ENCODE data around the gene PRAF2. TPM values are rescaled to one million over a fixed set of nuclear protein-coding genes. Genes with fewer than 3 reads are reported as not detected.
A peak's percentile ranks its signal among the peaks of the same experiment; 100 is the strongest.

Gene PRAF2
- total RNA-seq, 1 experiment from 2014 or later: 0.07 TPM

- TF ChIP-seq EZH2 (IDR thresholded peaks at IDR 0.05; ENCODE audit: low read length, unreplicated experiment) (no peak), CTCF (conservative IDR thresholded peaks at IDR 0.05; ENCODE audit: low read depth, low read length) (peak; percentile 44)
- H3K9ac ChIP-seq (ENCODE audit: low read length): peak overlapping the region; percentile 77
- no peaks in the 10 kb centered on the region for H3K27me3 ChIP-seq (ENCODE audit: low read length)
- no TSS peak for BruUV-seq (replicated peaks)
- peak overlapping the region; percentile 36; the same call in 1 of the 2 replicates for H3K27ac ChIP-seq (ENCODE audit: low read length)
- DNase-seq (no peak), ATAC-seq (peak; percentile 5)
- H2AFZ ChIP-seq (ENCODE audit: low read length): peak overlapping the region; percentile 78
- peaks cover 3% of the 10 kb centered on the region; the same call in 1 of the 2 replicates for H3K4me1 ChIP-seq (ENCODE audit: insufficient read depth, low read length)
- H3K4me2 ChIP-seq (ENCODE audit: low read length): peak overlapping the region; percentile 98
- H3K9me2 ChIP-seq (replicated peaks; ENCODE audit: low read length): no peaks in the 10 kb centered on the region
- H3K79me2 ChIP-seq (ENCODE audit: low read length): peaks cover 18% of the 10 kb centered on the region
- CTCF ChIA-PET: no interaction called here
- peak overlapping the region; percentile 95 for H3K4me3 ChIP-seq (ENCODE audit: low read length)
- no peaks in the 10 kb centered on the region; the same call in 1 of the 2 replicates for H3K36me3 ChIP-seq (ENCODE audit: low read depth, low read length)
- H4K20me1 ChIP-seq (ENCODE audit: low read length): no peaks in the 10 kb centered on the region
- intact Hi-C loops (cut with micrococcal nuclease): loop anchor here (2.0 kb wide), 1 partner anchor 63 kb away; no protein-coding TSS in a partner anchor
- no peaks in the 10 kb centered on the region for H3K9me3 ChIP-seq (ENCODE audit: low read length)
- POLR2A ChIA-PET (ENCODE audit: unreplicated experiment): no interaction called here
- H3F3A ChIP-seq (ENCODE audit: low read length, unreplicated experiment): no peaks in the 10 kb centered on the region
Observed at GRCh38 chrX:49101629-49101984, 27.8 kb upstream of the PRAF2 start.

GRCh38 chrX:49100704-49101628 is 27.2 kb upstream of the PRAF2 start:
- intact Hi-C loops (cut with micrococcal nuclease): loop anchor here (2.0 kb wide), 1 partner anchor 64 kb away; no protein-coding TSS in a partner anchor
- H3K9ac ChIP-seq (ENCODE audit: low read length): peak overlapping the region; percentile 90
- H3K4me3 ChIP-seq (ENCODE audit: low read length): peak overlapping the region; percentile 95
- DNase-seq (peak; percentile 94), ATAC-seq (peak; percentile 88)
- peak overlapping the region; percentile 93 for H2AFZ ChIP-seq (ENCODE audit: low read length)
- H3F3A ChIP-seq (ENCODE audit: low read length, unreplicated experiment): no peaks in the 10 kb centered on the region
- H3K9me2 ChIP-seq (replicated peaks; ENCODE audit: low read length): no peaks in the 10 kb centered on the region
- no peaks in the 10 kb centered on the region for H3K9me3 ChIP-seq (ENCODE audit: low read length)
- H3K4me1 ChIP-seq (ENCODE audit: insufficient read depth, low read length): peaks cover 3% of the 10 kb centered on the region; the same call in 1 of the 2 replicates
- peaks cover 18% of the 10 kb centered on the region for H3K79me2 ChIP-seq (ENCODE audit: low read length)
- BruUV-seq (replicated peaks): TSS peak; percentile 91
- POLR2A ChIA-PET (ENCODE audit: unreplicated experiment): interaction anchor here (0.6 kb wide), 1 partner anchor 385 kb away, joined by 5 read pairs; no protein-coding TSS in a partner anchor
- H3K4me2 ChIP-seq (ENCODE audit: low read length): peak overlapping the region; percentile 98
- CTCF ChIA-PET: no interaction called here
- H3K36me3 ChIP-seq (ENCODE audit: low read depth, low read length): no peaks in the 10 kb centered on the region
- peak overlapping the region; percentile 70 for H3K27ac ChIP-seq (ENCODE audit: low read length)
- TF ChIP-seq EZH2phosphoT487 (IDR thresholded peaks at IDR 0.05; ENCODE audit: borderline replicate concordance, low read length) (no peak), EZH2 (IDR thresholded peaks at IDR 0.05; ENCODE audit: low read length, unreplicated experiment) (no peak), CTCF (conservative IDR thresholded peaks at IDR 0.05; ENCODE audit: low read depth, low read length) (no peak)
- H4K20me1 ChIP-seq (ENCODE audit: low read length): no peaks in the 10 kb centered on the region
- no peaks in the 10 kb centered on the region for H3K27me3 ChIP-seq (ENCODE audit: low read length)

- H3K27me3 ChIP-seq (ENCODE audit: low read length): no peaks in the 10 kb centered on the region
- no peak for ATAC-seq
- H3F3A ChIP-seq (ENCODE audit: low read length, unreplicated experiment): no peaks in the 10 kb centered on the region
- H3K9me2 ChIP-seq (replicated peaks; ENCODE audit: low read length): no peaks in the 10 kb centered on the region
- H3K4me1 ChIP-seq (ENCODE audit: insufficient read depth, low read length): peaks cover under 1% of the 10 kb centered on the region; the same call in 1 of the 2 replicates
- no peak overlapping the region for H3K27ac ChIP-seq (ENCODE audit: low read length)
- H3K4me3 ChIP-seq (ENCODE audit: low read length): no peak overlapping the region
- intact Hi-C loops (cut with micrococcal nuclease): no loop called here
- H3K4me2 ChIP-seq (ENCODE audit: low read length): no peak overlapping the region
- H3K9ac ChIP-seq (ENCODE audit: low read length): no peak overlapping the region
- ChIA-PET POLR2A (ENCODE audit: unreplicated experiment) (no interaction called here), CTCF (no interaction called here)
- H3K79me2 ChIP-seq (ENCODE audit: low read length): peaks cover 18% of the 10 kb centered on the region
- H4K20me1 ChIP-seq (ENCODE audit: low read length): no peaks in the 10 kb centered on the region
- no peak for DNase-seq
- no peaks in the 10 kb centered on the region for H3K9me3 ChIP-seq (ENCODE audit: low read length)
- no peaks in the 10 kb centered on the region for H3K36me3 ChIP-seq (ENCODE audit: low read depth, low read length)
- TF ChIP-seq EZH2phosphoT487 (IDR thresholded peaks at IDR 0.05; ENCODE audit: borderline replicate concordance, low read length): no peak
- no peak for TF ChIP-seq EZH2 (IDR thresholded peaks at IDR 0.05; ENCODE audit: low read length, unreplicated experiment)
- TF ChIP-seq CTCF (conservative IDR thresholded peaks at IDR 0.05; ENCODE audit: low read depth, low read length): no peak
- no peak overlapping the region for H2AFZ ChIP-seq (ENCODE audit: low read length)
- BruUV-seq (replicated peaks): no TSS peak
Observed at GRCh38 chrX:49096419-49096818, 22.6 kb upstream of the PRAF2 start.

Data from PC-3 (cell line).